GM12872 (cell line): ENCODE results near the gene CHRNB1.

Source experiments
- TF ChIP-seq, protein P1 (sequence below): IDR thresholded peaks from 3 replicates; pipeline ENCODE4 v1.5.1; 2011; ENCODE audit warnings: low read depth, mild to moderate bottlenecking, low read length, moderate library complexity; ENCODE audit not compliant: insufficient read depth

The CHRNB1 gene

DNA sequence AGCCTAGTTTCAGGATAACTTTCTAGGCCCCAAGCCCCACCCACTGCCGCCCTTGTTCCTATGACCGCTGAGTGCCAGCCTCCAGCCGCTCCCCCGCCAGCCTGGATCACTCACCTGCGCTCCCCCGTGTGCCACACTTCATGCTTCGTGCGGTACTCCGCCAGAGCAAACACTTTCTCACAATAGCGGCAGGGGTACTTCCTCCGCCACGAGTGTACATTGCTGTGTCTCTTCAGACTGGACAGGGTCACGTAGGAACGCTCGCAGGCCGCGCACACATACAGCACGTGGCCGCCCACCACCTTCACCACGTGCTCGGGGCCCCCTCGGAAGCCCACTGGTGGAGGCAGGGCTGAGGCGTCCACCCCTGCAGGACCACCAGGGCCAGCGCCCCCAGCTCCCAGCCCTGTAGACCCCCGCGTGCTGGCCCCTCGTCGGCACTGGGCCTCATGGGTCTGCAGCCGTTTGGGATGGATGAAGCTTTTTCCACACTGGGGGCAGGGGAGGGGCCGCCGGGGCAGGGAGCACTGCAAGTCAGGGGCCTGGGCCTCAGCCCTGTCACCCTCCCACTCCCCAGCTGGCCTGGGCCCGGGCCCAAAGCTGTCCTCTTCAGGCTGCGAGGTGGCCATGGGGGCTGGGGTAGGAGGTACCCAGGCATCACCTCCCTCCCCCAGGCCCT lies 20.9 kb downstream of the CHRNB1 start:
- TF ChIP-seq, protein P1, sequence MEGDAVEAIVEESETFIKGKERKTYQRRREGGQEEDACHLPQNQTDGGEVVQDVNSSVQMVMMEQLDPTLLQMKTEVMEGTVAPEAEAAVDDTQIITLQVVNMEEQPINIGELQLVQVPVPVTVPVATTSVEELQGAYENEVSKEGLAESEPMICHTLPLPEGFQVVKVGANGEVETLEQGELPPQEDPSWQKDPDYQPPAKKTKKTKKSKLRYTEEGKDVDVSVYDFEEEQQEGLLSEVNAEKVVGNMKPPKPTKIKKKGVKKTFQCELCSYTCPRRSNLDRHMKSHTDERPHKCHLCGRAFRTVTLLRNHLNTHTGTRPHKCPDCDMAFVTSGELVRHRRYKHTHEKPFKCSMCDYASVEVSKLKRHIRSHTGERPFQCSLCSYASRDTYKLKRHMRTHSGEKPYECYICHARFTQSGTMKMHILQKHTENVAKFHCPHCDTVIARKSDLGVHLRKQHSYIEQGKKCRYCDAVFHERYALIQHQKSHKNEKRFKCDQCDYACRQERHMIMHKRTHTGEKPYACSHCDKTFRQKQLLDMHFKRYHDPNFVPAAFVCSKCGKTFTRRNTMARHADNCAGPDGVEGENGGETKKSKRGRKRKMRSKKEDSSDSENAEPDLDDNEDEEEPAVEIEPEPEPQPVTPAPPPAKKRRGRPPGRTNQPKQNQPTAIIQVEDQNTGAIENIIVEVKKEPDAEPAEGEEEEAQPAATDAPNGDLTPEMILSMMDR: no peak

DNA sequence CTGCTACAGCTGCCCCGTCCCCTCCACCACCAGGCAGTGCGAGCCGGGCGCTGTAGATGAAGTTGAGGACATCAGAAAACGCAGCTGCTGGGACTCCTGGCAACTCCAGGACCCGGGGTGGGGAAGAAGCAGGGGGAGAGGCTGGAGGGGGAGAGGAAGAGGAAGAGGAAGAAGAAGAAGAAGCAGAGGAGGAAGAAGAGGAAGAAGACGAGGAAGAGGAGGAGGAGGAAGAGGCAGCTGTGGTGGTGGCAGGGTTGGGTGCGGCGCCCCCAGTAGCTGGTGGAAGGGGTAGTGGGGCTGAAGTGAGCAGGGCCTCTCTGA lies 21.4 kb downstream of the CHRNB1 start:
- TF ChIP-seq, protein P1: no peak

DNA sequence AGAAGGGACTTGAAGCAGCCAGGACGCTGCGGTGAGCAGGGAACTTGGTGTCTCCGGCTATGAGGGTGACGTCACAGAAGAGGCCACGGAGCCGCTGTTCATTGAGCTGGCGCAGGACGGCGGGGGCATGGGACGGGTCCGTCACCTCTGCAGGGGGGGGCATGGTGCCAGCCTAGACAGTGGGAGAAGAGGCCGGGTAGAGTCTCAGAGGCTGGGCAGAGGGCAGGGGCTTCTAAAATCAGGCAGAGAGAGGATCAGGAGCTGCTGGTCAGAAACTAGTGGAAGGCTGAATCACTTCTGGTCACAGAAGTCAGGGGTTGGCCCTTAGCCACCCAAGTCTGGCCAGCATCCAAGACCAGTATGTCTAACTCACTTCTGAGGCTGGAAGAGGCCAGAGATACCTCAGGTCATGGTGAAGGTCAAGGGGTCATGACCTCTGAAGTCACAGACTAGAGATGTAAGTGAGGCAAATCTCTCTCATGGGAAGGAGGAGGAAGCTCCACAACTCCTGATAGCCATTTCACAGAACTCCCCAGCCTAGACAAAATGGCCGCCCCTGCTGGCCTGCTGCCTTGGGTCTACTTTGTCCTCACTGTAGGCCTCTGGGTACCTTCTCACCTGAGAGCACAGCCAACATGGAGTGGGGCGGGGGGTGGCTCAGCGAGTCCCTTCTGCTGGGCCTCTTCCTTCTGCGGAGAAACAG lies 21.9 kb downstream of the CHRNB1 start:
- TF ChIP-seq, protein P1: no peak

DNA sequence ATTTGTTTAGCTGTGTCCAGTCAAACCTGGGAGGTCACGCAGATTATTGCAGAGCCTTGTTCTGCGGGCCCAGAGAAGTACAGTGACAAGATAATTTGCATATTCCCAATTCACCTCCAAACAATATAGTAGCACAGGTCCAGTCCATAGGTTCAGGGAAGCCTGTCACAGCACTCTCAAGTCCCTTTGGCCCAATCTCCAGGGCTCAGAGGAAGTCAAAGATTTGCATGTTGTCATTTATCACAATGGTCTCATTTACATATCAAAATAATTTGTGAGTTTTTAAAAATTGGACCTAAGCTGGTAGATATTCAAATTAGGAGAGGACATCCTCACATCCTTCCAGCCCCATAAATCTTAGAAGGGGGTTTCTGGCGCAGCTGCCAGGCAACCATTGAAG lies 22.6 kb downstream of the CHRNB1 start:
- TF ChIP-seq, protein P1: no peak

DNA sequence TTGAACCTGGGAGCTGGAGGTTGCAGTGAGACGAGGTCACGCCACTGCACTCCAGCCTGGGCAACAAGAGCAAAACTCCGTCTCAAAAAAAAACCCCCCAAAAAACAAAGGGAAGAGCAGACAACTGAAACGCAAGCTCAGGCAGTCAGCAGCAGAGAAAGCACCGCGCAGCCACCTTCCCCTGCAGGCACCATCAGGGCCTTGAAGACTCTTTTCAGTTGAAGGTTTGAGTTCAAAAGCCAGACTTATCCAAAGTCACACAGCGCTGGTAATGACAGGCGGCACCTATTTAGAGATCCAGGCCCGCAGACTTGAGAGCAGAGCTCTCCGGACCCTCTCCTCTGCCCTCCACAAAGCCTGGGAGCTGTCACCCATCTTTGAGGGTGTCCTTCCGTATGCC lies 23.4 kb downstream of the CHRNB1 start:
- TF ChIP-seq, protein P1: no peak

DNA sequence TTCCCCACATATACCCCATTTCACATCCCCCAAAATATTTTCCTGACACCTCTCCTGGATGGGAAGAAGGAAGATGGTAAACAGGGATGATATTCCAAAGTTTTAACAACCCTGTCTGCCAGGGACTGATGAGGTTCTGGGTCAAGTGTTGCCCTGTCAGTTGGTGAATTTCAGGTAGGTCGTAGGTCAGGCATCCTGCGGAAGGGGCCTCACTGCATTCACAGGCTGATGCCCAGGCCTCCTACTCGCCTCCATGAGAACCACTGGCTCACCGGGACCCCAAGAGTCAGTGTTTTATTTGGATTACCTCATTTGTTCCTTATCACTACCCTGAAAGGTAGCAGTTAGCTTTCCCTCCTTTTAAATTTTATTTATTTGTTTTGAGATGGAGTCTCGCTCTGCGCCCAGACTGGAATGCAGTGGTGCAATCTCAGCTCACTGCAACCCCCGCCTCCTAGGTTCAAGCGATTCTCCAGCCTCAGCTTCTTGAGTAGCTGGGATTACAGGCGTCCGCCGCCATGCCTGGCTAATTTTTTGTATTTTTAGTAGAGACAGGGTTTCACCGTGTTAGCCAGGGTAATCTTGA lies 24.0 kb downstream of the CHRNB1 start:
- TF ChIP-seq, protein P1: no peak

DNA sequence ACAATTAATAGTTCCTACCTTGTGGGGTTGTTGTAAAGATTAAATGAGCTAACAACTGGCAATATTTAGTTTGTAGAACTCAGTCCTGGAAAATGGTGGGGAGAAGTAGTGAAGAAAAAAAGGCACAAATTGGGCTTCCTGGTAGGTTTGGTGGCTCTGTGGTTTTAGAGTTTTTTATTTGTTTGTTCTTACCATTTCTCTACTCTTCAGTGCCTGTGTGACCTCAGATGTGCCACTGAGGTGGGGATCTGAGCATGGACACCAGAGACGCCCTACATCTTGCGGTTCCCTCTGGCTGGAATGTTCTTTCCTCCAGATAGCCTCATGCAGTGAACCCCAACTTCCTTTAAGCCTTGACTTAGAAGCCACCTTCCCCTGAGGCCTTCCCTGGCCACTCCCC lies 26.9 kb downstream of the CHRNB1 start:
- TF ChIP-seq, protein P1: no peak
